Measurements from ENCODE around the gene KLHL18.
A peak's percentile ranks its signal among the peaks of the same experiment; 100 is the strongest.
"Not testable (repeated sequence)": the region's sequence is repeated elsewhere in the genome, so short reads cannot be mapped to it uniquely, and the experiment has no call there.

The KLHL18 gene

GRCh38 chr3:47282424-47283192 lies at the start of gene KLHL18, which contains the start of gene KIF9:
Gene KLHL18 (plus strand): TSS chr3:47282944. CDS start chr3:47282966, 22 bp downstream.
Gene KIF9 (minus strand): TSS chr3:47282799. CDS start chr3:47277374, 5,425 bp downstream.
- DNase-seq, result peak; percentile 71

GRCh38 chr3:47238017-47238416 lies 44.7 kb upstream of the KLHL18 start:
- no peak for DNase-seq

- no peak for DNase-seq
These were observed 42.8 kb upstream of the KLHL18 start for GRCh38 chr3:47239929-47240328.

- DNase-seq, result no peak
These were observed 39.2 kb upstream of the KLHL18 start for GRCh38 chr3:47243419-47244147.

- no peak for DNase-seq
These were observed 38.1 kb upstream of the KLHL18 start for GRCh38 chr3:47244531-47245100.

- DNase-seq, result no peak
These were observed 37.5 kb upstream of the KLHL18 start for GRCh38 chr3:47245271-47245670.

GRCh38 chr3:47247131-47248064 lies 35.3 kb upstream of the KLHL18 start:
- DNase-seq, result no peak

GRCh38 chr3:47250309-47251060 lies 32.3 kb upstream of the KLHL18 start:
- no peak for DNase-seq

- DNase-seq, result not testable (repeated sequence)
These were observed 31.7 kb upstream of the KLHL18 start for GRCh38 chr3:47251085-47251484.

- DNase-seq, result no peak
These were observed 31.1 kb upstream of the KLHL18 start for GRCh38 chr3:47251689-47252088.

- DNase-seq, result not testable (repeated sequence)
These were observed 26.4 kb upstream of the KLHL18 start for GRCh38 chr3:47256331-47256730.

- DNase-seq, result no peak
These were observed 23.6 kb upstream of the KLHL18 start for GRCh38 chr3:47259114-47259513.

GRCh38 chr3:47260605-47261004 lies 22.1 kb upstream of the KLHL18 start:
- no peak for DNase-seq

- no peak for DNase-seq
These were observed 21.4 kb upstream of the KLHL18 start for GRCh38 chr3:47261301-47261700.

GRCh38 chr3:47265008-47265407 lies 17.7 kb upstream of the KLHL18 start:
- DNase-seq, result no peak

GRCh38 chr3:47265725-47266428 lies 16.9 kb upstream of the KLHL18 start:
- DNase-seq, result no peak

GRCh38 chr3:47266709-47267489 lies 15.8 kb upstream of the KLHL18 start:
- no peak for DNase-seq

- no peak for DNase-seq
These were observed 15.3 kb upstream of the KLHL18 start for GRCh38 chr3:47267490-47267824.

GRCh38 chr3:47270526-47270925 lies 12.2 kb upstream of the KLHL18 start:
- DNase-seq, result no peak

GRCh38 chr3:47273564-47273963 lies 9.2 kb upstream of the KLHL18 start:
- DNase-seq, result no peak

GRCh38 chr3:47274652-47275051 lies 8.1 kb upstream of the KLHL18 start:
- DNase-seq, result no peak

Data from DMS153 (cell line).